SK-N-SH (cell line): ENCODE data around the gene HOXC10. TPM values are rescaled to one million over a fixed set of nuclear protein-coding genes. Genes with fewer than 3 reads are reported as not detected.

Experiments used
- CTCF ChIA-PET: fragments of 300-600, 350-600 bp; formaldehyde crosslinking; extraction: SDS; loops from one replicate; lab custom pipeline; 2021; lab: Yijun Ruan, JAX
- POLR2A ChIA-PET: fragments of 350-600 bp; sonication (Branson Sonifier 250); formaldehyde crosslinking; extraction: SDS; loops from one replicate; lab custom pipeline; 2020; ENCODE audit warnings: antibody characterized with exemption, inconsistent platforms; lab: Yijun Ruan, JAX
- DNase-seq: peaks from one replicate; pipeline ENCODE4 v3.0.0; 2012
- H2AFZ ChIP-seq: fragments of 200-600 bp; sonication (generic); 2 replicates; pipeline ENCODE4 v1.8.1; 2016; ENCODE audit warnings: antibody characterized with exemption, mild to moderate bottlenecking, low read depth
- H3F3A ChIP-seq: fragments of 200-600 bp; sonication (generic); replicated peaks from 2 replicates; pipeline ENCODE3; 2016; ENCODE audit warnings: antibody characterized with exemption, mild to moderate bottlenecking; ENCODE audit not compliant: insufficient read depth
- H3K27ac ChIP-seq, 2 experiments: fragments of 200-500 bp in 1 of 2; fragments of 200-600 bp in 1 of 2; sonication (Bioruptor generic) in 1 of 2; sonication (generic), shearing (Covaris generic) in 1 of 2; 2 replicates each; pipeline versions ENCODE4 v1.5.1 to v1.6.1; 2014 to 2016; ENCODE audit warnings: low read depth in 2 of 2, inconsistent platforms in 1 of 2, low read length in 1 of 2, mild to moderate bottlenecking in 1 of 2, mixed read lengths in 1 of 2
- H3K27me3 ChIP-seq: fragments of 200-600 bp; sonication (generic), shearing (Covaris generic); 2 replicates; pipeline ENCODE4 v1.6.1; 2016; ENCODE audit warnings: mixed run types; ENCODE audit not compliant: insufficient read depth
- H3K36me3 ChIP-seq, 2 experiments: fragments of 200-500 bp in 1 of 2; fragments of 200-600 bp in 1 of 2; sonication (Bioruptor generic) in 1 of 2; sonication (generic) in 1 of 2; replicated peaks in 1 of 2; 2 replicates each; pipeline versions ENCODE3 to v1.5.1; 2014 to 2016; ENCODE audit warnings: low read length in 1 of 2, mild to moderate bottlenecking in 1 of 2; ENCODE audit not compliant: insufficient read depth in 2 of 2, control insufficient read depth in 1 of 2
- H3K4me1 ChIP-seq, 2 experiments: fragments of 200-500 bp in 1 of 2; fragments of 200-600 bp in 1 of 2; sonication (Bioruptor generic) in 1 of 2; sonication (generic), shearing (Covaris generic) in 1 of 2; 2 replicates each; pipeline versions ENCODE4 v1.5.1 to v1.6.1; 2014 to 2016; ENCODE audit warnings: low read depth in 1 of 2, low read length in 1 of 2, mixed run types in 1 of 2; ENCODE audit not compliant: insufficient read depth in 2 of 2, control insufficient read depth in 1 of 2
- H3K4me2 ChIP-seq: fragments of 200-600 bp; sonication (generic), shearing (Covaris generic); 2 replicates; pipeline ENCODE4 v1.6.1; 2017; ENCODE audit warnings: mixed run types
- H3K4me3 ChIP-seq, 2 experiments: fragments of 200-500 bp in 1 of 2; fragments of 200-600 bp in 1 of 2; sonication (Bioruptor generic) in 1 of 2; sonication (generic), shearing (Covaris generic) in 1 of 2; 2 replicates each; pipeline versions ENCODE4 v1.5.1 to v1.8.1; 2014 to 2016; ENCODE audit warnings: low read depth in 2 of 2, inconsistent platforms in 1 of 2, low read length in 1 of 2, mild to moderate bottlenecking in 1 of 2, mixed read lengths in 1 of 2, moderate library complexity in 1 of 2
- H3K79me2 ChIP-seq: fragments of 200-600 bp; sonication (generic); 2 replicates; pipeline ENCODE4 v1.8.1; 2017; ENCODE audit warnings: mild to moderate bottlenecking; ENCODE audit not compliant: insufficient read depth
- H3K9ac ChIP-seq: fragments of 200-600 bp; sonication (generic); 2 replicates; pipeline ENCODE4 v1.6.1; 2017; ENCODE audit warnings: mixed run types
- H3K9me2 ChIP-seq: fragments of 200-600 bp; sonication (generic); 2 replicates; pipeline ENCODE4 v1.6.1; 2017; ENCODE audit warnings: mixed run types
- H3K9me3 ChIP-seq: fragments of 200-600 bp; sonication (generic); 2 replicates; pipeline ENCODE4 v1.6.1; 2017; ENCODE audit warnings: mixed run types, mild to moderate bottlenecking, moderate library complexity
- H4K20me1 ChIP-seq: fragments of 200-600 bp; sonication (generic); 2 replicates; pipeline ENCODE4 v1.6.1; 2017; ENCODE audit warnings: mild to moderate bottlenecking, mixed run types; ENCODE audit not compliant: insufficient read depth
- CHD2 ChIP-seq: fragments of 150-350 bp; IDR thresholded peaks from 2 replicates; pipeline ENCODE4 v1.6.1; 2018; ENCODE audit warnings: low read length; ENCODE audit not compliant: partially characterized antibody
- EP300 ChIP-seq, 2 experiments: IDR thresholded peaks; 2 replicates each; pipeline versions ENCODE4 v1.4.0 to v1.6.1; 2012; ENCODE audit warnings: borderline replicate concordance in 1 of 2, low read depth in 1 of 2, low read length in 1 of 2
- EZH2phosphoT487 ChIP-seq: fragments of 200-600 bp; sonication (generic); IDR thresholded peaks from 2 replicates; pipeline ENCODE4 v1.6.1; 2017; ENCODE audit warnings: low read depth, mixed run types, mild to moderate bottlenecking, antibody characterized with exemption, moderate library complexity, borderline replicate concordance
- JUND ChIP-seq: IDR thresholded peaks from 2 replicates; pipeline ENCODE4 v1.4.0; 2012
- MEF2A ChIP-seq: IDR thresholded peaks from 2 replicates; pipeline ENCODE4 v1.4.0; 2012; ENCODE audit warnings: low read depth, borderline replicate concordance
- NFIC ChIP-seq: IDR thresholded peaks from 2 replicates; pipeline ENCODE4 v1.4.0; 2012; ENCODE audit warnings: borderline replicate concordance
- RAD21 ChIP-seq: IDR thresholded peaks from 2 replicates; pipeline ENCODE4 v1.6.1; 2012; ENCODE audit warnings: mild to moderate bottlenecking, low read length
- RCOR1 ChIP-seq: fragments of 150-350 bp; IDR thresholded peaks from 2 replicates; pipeline ENCODE4 v1.6.1; 2017; ENCODE audit warnings: antibody characterized with exemption, low read length
- RXRA ChIP-seq: IDR thresholded peaks from 2 replicates; pipeline ENCODE4 v1.4.0; 2012; ENCODE audit warnings: low read depth, mild to moderate bottlenecking, borderline replicate concordance
- SIN3A ChIP-seq: IDR thresholded peaks from 2 replicates; pipeline ENCODE4 v1.6.1; 2012; ENCODE audit warnings: low read depth, mild to moderate bottlenecking, low read length, moderate library complexity, borderline replicate concordance
- YY1 ChIP-seq: IDR thresholded peaks from 2 replicates; pipeline ENCODE4 v1.4.0; 2012; ENCODE audit warnings: low read depth, mild to moderate bottlenecking
- WGBS: methylation state at CpG from one replicate; pipeline ENCODE4 v1.1.6; 2017; ENCODE audit warnings: low lambda C conversion rate; 5-methylcytosine and 5-hydroxymethylcytosine counted together
- polyA plus RNA-seq, 3 experiments: library from polyadenylated mRNA; depleted of rRNA; stranded (reverse); fragments of >200 nt; gene quantifications; 2 replicates each; pipeline ENCODE4 v1.2.3, GENCODE V29; 2012
- TF ChIP-seq, protein P1 (sequence below): fragments of 150-350 bp; IDR thresholded peaks from 2 replicates; pipeline ENCODE4 v1.6.1; 2016; ENCODE audit warnings: mild to moderate bottlenecking, low read depth, low read length
- TF ChIP-seq, protein P2 (sequence below): fragments of 150-350 bp; IDR thresholded peaks from 2 replicates; pipeline ENCODE4 v1.6.1; 2017; ENCODE audit warnings: antibody characterized with exemption, low read length, low read depth, borderline replicate concordance
- TF ChIP-seq, protein P3 (sequence below): IDR thresholded peaks from 2 replicates; pipeline ENCODE4 v1.6.1; 2012; ENCODE audit warnings: mild to moderate bottlenecking, low read depth, low read length, moderate library complexity
- TF ChIP-seq, protein P4 (sequence below): fragments of 200-600 bp; sonication (generic); IDR thresholded peaks from 2 replicates; pipeline ENCODE4 v1.6.1; 2017; ENCODE audit warnings: antibody characterized with exemption, mild to moderate bottlenecking, moderate library complexity

Gene HOXC10
- polyA plus RNA-seq, 1 of the 3 experiments (the other 2 are of a cell fraction), result 0.03 TPM

DNA sequence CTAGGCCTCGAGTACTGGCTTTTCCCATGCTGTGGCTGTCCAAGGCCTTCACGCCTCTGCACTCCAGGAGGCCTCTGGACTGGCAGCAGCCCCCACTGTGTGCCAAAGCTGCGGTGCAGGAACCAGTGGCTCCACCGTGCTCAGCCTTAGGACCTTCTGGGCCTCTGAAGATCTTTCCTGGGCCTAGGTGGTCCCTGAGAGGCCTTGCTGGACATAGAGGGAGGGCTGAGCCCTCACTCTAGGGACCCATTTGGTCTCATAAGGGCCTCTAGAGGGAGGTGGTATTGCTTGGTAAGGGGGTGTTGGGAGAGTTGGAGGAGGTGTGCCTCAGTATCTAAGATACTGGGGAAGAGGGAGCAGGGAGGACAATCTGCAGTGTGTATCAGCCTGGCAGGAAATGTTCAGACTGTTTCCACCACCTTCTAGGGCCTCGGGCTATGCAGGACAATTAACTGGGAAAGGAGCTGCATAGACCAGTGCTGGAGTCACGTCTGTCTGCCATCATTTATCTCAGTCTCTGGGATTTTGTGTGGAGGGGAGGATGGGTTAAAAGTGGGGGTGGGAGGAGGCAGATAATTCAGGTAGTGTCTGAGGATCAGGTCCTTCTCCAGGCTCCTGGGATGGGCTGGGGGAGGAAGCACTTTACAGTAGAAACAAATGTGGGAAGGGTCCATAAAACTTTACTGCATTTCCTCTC, 50.8 kb downstream of the HOXC10 start:
- Histone ChIP-seq H3K9ac (no peak overlapping the region), H3K4me2 (no peak overlapping the region), H3K36me3 (no peaks in the 10 kb centered on the region), H4K20me1 (no peaks in the 10 kb centered on the region), H3F3A (peaks cover 8% of the 10 kb centered on the region), H2AFZ (no peak overlapping the region), H3K27ac (peak overlapping the region in 1 of 2 experiments; percentile 56; a peak in 1 of 4 replicates), H3K4me1 (peaks cover 0 to 46% of the 10 kb centered on the region in 2 experiments; a peak in 1 of 4 replicates), H3K79me2 (no peaks in the 10 kb centered on the region), H3K27me3 (no peaks in the 10 kb centered on the region), H3K4me3 (no peak overlapping the region), H3K9me3 (no peaks in the 10 kb centered on the region), H3K9me2 (no peaks in the 10 kb centered on the region)
- DNase-seq, result peak; percentile 44
- ChIA-PET CTCF (interaction anchor here (1.0 to 23.2 kb wide), 10 partner anchors 12 to 1895 kb away, joined by 3 to 548 read pairs (median 6); partner anchors contain the start of genes DGKA, HOXC4 and SMUG1), POLR2A (interaction anchor here (1.2 to 3.4 kb wide), 3 partner anchors 17 to 100 kb away, joined by 3 to 25 read pairs (median 4); partner anchors contain the start of gene HOXC4)
- WGBS, result 92% methylated on average over 6 of the region's 6 CpGs
- TF ChIP-seq EP300 (IDR thresholded peaks at IDR 0.05; ENCODE audit: borderline replicate concordance in 1 of 2, low read depth in 1 of 2, low read length in 1 of 2) (peak in 1 of 2 experiments; percentile 26; a peak in 1 of 4 replicates), CHD2 (peak; percentile 12), RAD21 (no peak)
- TF ChIP-seq, all 33 proteins: peak for 2

GRCh38 chr12:54036620-54037359, 51.8 kb downstream of the HOXC10 start:
- Histone ChIP-seq H3K27me3 (no peaks in the 10 kb centered on the region), H3K9me3 (no peaks in the 10 kb centered on the region), H2AFZ (no peak overlapping the region), H3K79me2 (no peaks in the 10 kb centered on the region), H3K4me3 (no peak overlapping the region), H4K20me1 (no peaks in the 10 kb centered on the region), H3K9me2 (no peaks in the 10 kb centered on the region), H3K36me3 (no peaks in the 10 kb centered on the region), H3K4me1 (peaks cover 0 to 46% of the 10 kb centered on the region in 2 experiments; a peak in 1 of 4 replicates), H3K27ac (no peak overlapping the region; a peak in 1 of 4 replicates), H3K9ac (no peak overlapping the region), H3F3A (peaks cover 8% of the 10 kb centered on the region), H3K4me2 (no peak overlapping the region)
- CTCF ChIA-PET, result interaction anchor here (1.0 to 23.2 kb wide), 7 partner anchors 12 to 171 kb away, joined by 3 to 548 read pairs (median 5); partner anchors contain the start of genes HOXC4 and SMUG1
- no peak for DNase-seq
- POLR2A ChIA-PET, result interaction anchor here (3.4 kb wide), 1 partner anchor 16 kb away, joined by 25 read pairs; the partner anchor contains the start of gene HOXC4
- WGBS, result 98% methylated on average over 10 of the region's 14 CpGs
- TF ChIP-seq NFIC (no peak), RCOR1 (no peak), RAD21 (no peak), EZH2phosphoT487 (no peak), JUND (no peak), YY1 (no peak), SIN3A (no peak), RXRA (no peak), CHD2 (no peak), MEF2A (no peak)
- TF ChIP-seq, protein P1, sequence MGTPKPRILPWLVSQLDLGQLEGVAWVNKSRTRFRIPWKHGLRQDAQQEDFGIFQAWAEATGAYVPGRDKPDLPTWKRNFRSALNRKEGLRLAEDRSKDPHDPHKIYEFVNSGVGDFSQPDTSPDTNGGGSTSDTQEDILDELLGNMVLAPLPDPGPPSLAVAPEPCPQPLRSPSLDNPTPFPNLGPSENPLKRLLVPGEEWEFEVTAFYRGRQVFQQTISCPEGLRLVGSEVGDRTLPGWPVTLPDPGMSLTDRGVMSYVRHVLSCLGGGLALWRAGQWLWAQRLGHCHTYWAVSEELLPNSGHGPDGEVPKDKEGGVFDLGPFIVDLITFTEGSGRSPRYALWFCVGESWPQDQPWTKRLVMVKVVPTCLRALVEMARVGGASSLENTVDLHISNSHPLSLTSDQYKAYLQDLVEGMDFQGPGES, result no peak
- TF ChIP-seq, protein P2, sequence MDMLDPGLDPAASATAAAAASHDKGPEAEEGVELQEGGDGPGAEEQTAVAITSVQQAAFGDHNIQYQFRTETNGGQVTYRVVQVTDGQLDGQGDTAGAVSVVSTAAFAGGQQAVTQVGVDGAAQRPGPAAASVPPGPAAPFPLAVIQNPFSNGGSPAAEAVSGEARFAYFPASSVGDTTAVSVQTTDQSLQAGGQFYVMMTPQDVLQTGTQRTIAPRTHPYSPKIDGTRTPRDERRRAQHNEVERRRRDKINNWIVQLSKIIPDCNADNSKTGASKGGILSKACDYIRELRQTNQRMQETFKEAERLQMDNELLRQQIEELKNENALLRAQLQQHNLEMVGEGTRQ, result no peak
- TF ChIP-seq, protein P3, sequence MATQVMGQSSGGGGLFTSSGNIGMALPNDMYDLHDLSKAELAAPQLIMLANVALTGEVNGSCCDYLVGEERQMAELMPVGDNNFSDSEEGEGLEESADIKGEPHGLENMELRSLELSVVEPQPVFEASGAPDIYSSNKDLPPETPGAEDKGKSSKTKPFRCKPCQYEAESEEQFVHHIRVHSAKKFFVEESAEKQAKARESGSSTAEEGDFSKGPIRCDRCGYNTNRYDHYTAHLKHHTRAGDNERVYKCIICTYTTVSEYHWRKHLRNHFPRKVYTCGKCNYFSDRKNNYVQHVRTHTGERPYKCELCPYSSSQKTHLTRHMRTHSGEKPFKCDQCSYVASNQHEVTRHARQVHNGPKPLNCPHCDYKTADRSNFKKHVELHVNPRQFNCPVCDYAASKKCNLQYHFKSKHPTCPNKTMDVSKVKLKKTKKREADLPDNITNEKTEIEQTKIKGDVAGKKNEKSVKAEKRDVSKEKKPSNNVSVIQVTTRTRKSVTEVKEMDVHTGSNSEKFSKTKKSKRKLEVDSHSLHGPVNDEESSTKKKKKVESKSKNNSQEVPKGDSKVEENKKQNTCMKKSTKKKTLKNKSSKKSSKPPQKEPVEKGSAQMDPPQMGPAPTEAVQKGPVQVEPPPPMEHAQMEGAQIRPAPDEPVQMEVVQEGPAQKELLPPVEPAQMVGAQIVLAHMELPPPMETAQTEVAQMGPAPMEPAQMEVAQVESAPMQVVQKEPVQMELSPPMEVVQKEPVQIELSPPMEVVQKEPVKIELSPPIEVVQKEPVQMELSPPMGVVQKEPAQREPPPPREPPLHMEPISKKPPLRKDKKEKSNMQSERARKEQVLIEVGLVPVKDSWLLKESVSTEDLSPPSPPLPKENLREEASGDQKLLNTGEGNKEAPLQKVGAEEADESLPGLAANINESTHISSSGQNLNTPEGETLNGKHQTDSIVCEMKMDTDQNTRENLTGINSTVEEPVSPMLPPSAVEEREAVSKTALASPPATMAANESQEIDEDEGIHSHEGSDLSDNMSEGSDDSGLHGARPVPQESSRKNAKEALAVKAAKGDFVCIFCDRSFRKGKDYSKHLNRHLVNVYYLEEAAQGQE, result no peak
- TF ChIP-seq, protein P4, sequence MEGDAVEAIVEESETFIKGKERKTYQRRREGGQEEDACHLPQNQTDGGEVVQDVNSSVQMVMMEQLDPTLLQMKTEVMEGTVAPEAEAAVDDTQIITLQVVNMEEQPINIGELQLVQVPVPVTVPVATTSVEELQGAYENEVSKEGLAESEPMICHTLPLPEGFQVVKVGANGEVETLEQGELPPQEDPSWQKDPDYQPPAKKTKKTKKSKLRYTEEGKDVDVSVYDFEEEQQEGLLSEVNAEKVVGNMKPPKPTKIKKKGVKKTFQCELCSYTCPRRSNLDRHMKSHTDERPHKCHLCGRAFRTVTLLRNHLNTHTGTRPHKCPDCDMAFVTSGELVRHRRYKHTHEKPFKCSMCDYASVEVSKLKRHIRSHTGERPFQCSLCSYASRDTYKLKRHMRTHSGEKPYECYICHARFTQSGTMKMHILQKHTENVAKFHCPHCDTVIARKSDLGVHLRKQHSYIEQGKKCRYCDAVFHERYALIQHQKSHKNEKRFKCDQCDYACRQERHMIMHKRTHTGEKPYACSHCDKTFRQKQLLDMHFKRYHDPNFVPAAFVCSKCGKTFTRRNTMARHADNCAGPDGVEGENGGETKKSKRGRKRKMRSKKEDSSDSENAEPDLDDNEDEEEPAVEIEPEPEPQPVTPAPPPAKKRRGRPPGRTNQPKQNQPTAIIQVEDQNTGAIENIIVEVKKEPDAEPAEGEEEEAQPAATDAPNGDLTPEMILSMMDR, result peak; percentile 22
